Activated CD8-positive, alpha-beta memory T cell treated with anti-CD3 and anti-CD28 coated beads, Interleukin-2, amount 50 U/mL, for 4 hours (primary cell): ENCODE measurements around the gene MBOAT2.

ENCODE experiments used
- DNase-seq: peaks from one replicate; pipeline ENCODE4 v3.0.0-alpha.2; 2020

Gene MBOAT2

GRCh38 chr2:8805278-8806210 lies 197.9 kb downstream of the MBOAT2 start:
- DNase-seq: no peak

GRCh38 chr2:8803658-8804379 lies 199.7 kb downstream of the MBOAT2 start:
- no peak for DNase-seq

- DNase-seq: no peak
Observed at GRCh38 chr2:8802741-8803140, 200.7 kb downstream of the MBOAT2 start.
